ENCODE data around the gene RIT1.
A peak's percentile ranks its signal among the peaks of the same experiment; 100 is the strongest.
"Not testable (repeated sequence)": the region's sequence is repeated elsewhere in the genome, so short reads cannot be mapped to it uniquely, and the experiment has no call there.

RIT1 gene

GRCh38 chr1:155933591-155934096, 22.5 kb upstream of the RIT1 start:
- no peak for DNase-seq (ENCODE audit: low read depth in 3 of 3)

GRCh38 chr1:155932487-155932886, 21.3 kb upstream of the RIT1 start:
- no peak for DNase-seq (ENCODE audit: low read depth in 3 of 3)

GRCh38 chr1:155932081-155932480, 20.9 kb upstream of the RIT1 start:
- DNase-seq (ENCODE audit: low read depth in 3 of 3), result no peak

GRCh38 chr1:155931332-155932038, 20.3 kb upstream of the RIT1 start:
- DNase-seq (ENCODE audit: low read depth in 3 of 3), result no peak

GRCh38 chr1:155930725-155931124, 19.6 kb upstream of the RIT1 start:
- not testable (repeated sequence) for DNase-seq (ENCODE audit: low read depth in 3 of 3)

- no peak for DNase-seq (ENCODE audit: low read depth in 3 of 3)
These were observed 17.9 kb upstream of the RIT1 start for GRCh38 chr1:155929057-155929456.

GRCh38 chr1:155925506-155925905, 14.4 kb upstream of the RIT1 start:
- no peak for DNase-seq (ENCODE audit: low read depth in 3 of 3)

- DNase-seq (ENCODE audit: low read depth in 3 of 3), result no peak
These were observed 9.6 kb upstream of the RIT1 start for GRCh38 chr1:155920717-155921116.

- DNase-seq (ENCODE audit: low read depth in 3 of 3), result no peak
These were observed 8.7 kb upstream of the RIT1 start for GRCh38 chr1:155919801-155920200.

GRCh38 chr1:155918660-155919059, 7.5 kb upstream of the RIT1 start:
- no peak for DNase-seq (ENCODE audit: low read depth in 3 of 3)

GRCh38 chr1:155913969-155914757, 3.0 kb upstream of the RIT1 start:
- no peak for DNase-seq (ENCODE audit: low read depth in 3 of 3)

- no peak for DNase-seq (ENCODE audit: low read depth in 3 of 3)
These were observed 947 bp upstream of the RIT1 start for GRCh38 chr1:155912056-155912536.

GRCh38 chr1:155910621-155911121, 478 bp downstream of the RIT1 start:
- DNase-seq (ENCODE audit: low read depth in 3 of 3), result peak in 1 of 3 experiments; percentile 8

GRCh38 chr1:155909894-155910293, 1.3 kb downstream of the RIT1 start:
- no peak for DNase-seq (ENCODE audit: low read depth in 3 of 3)

- DNase-seq (ENCODE audit: low read depth in 3 of 3), result no peak
These were observed 6.9 kb downstream of the RIT1 start for GRCh38 chr1:155904261-155904660.

GRCh38 chr1:155900161-155900560, 11.0 kb downstream of the RIT1 start:
- DNase-seq (ENCODE audit: low read depth in 3 of 3), result no peak

- DNase-seq (ENCODE audit: low read depth in 3 of 3), result no peak
These were observed 11.5 kb downstream of the RIT1 start for GRCh38 chr1:155899683-155900082.

- DNase-seq (ENCODE audit: low read depth in 3 of 3), result no peak
These were observed 12.3 kb downstream of the RIT1 start for GRCh38 chr1:155898888-155899287.

GRCh38 chr1:155897746-155898145, 13.4 kb downstream of the RIT1 start:
- no peak for DNase-seq (ENCODE audit: low read depth in 3 of 3)

GRCh38 chr1:155896476-155896875, 14.7 kb downstream of the RIT1 start:
- DNase-seq (ENCODE audit: low read depth in 3 of 3), result not testable (repeated sequence)

- not testable (repeated sequence) for DNase-seq (ENCODE audit: low read depth in 3 of 3)
These were observed 15.5 kb downstream of the RIT1 start for GRCh38 chr1:155895617-155896016.

- no peak for DNase-seq (ENCODE audit: low read depth in 3 of 3)
These were observed 17.6 kb downstream of the RIT1 start for GRCh38 chr1:155893389-155894142.

Data from stimulated activated CD4-positive, alpha-beta T cell treated with anti-CD3 and anti-CD28 coated beads, TNF-alpha, amount 100 ng/mL, for 24 hours (primary cell).